Measurements from ENCODE around the gene CADM2.

Gene CADM2

GRCh38 chr3:85053626-85054025, 94.8 kb downstream of the CADM2 start:
- H3K9me3 ChIP-seq (ENCODE audit: control insufficient read depth in 1 of 2, low read length in 2 of 2): no peaks in the 10 kb centered on the region

DNA sequence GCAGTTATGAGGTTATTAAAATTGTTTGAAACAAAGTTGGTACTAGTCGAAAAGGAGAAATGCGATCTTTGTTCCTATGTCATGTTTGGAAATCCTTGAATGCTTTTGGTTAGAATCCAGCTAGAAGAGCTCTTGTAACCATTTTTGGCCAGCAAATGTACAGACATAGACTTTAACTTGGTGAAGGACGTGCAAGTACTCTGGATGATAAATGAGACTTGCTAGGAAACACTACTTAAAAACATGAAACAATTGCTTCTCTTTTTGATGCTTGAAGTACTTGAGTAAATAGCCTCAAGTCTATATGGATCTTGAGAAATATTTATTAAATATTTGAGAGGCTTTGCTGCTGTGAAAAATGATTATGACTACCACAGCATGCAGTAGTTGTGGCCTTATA, 95.8 kb downstream of the CADM2 start:
- no peak overlapping the region for H3K9ac ChIP-seq (ENCODE audit: low read depth in 1 of 2, low read length in 2 of 2)
- H3K4me3 ChIP-seq (ENCODE audit: low read depth in 1 of 2, low read length in 2 of 2): no peak overlapping the region
- no peaks in the 10 kb centered on the region for H3K9me3 ChIP-seq (ENCODE audit: control insufficient read depth in 1 of 2, low read length in 2 of 2)
- no peaks in the 10 kb centered on the region for H3K36me3 ChIP-seq (ENCODE audit: control insufficient read depth in 1 of 2, insufficient read depth in 2 of 2, low read length in 2 of 2)
- no peaks in the 10 kb centered on the region for H3K27me3 ChIP-seq (ENCODE audit: control insufficient read depth in 1 of 2, insufficient read depth in 2 of 2, low read length in 2 of 2)
- H3K27ac ChIP-seq (ENCODE audit: low read depth, low read length): no peak overlapping the region
- H3K4me1 ChIP-seq (ENCODE audit: control insufficient read depth in 1 of 2, insufficient read depth in 2 of 2, low read length in 2 of 2): no peaks in the 10 kb centered on the region

More at GRCh38 chr3:85053626-85054025, 94.8 kb downstream of the CADM2 start:
- no peak overlapping the region for H3K9ac ChIP-seq (ENCODE audit: low read depth in 1 of 2, low read length in 2 of 2)
- no peak overlapping the region for H3K27ac ChIP-seq (ENCODE audit: low read depth, low read length)
- no peaks in the 10 kb centered on the region for H3K4me1 ChIP-seq (ENCODE audit: control insufficient read depth in 1 of 2, insufficient read depth in 2 of 2, low read length in 2 of 2)
- H3K27me3 ChIP-seq (ENCODE audit: control insufficient read depth in 1 of 2, insufficient read depth in 2 of 2, low read length in 2 of 2): no peaks in the 10 kb centered on the region
- H3K4me3 ChIP-seq (ENCODE audit: low read depth in 1 of 2, low read length in 2 of 2): no peak overlapping the region
- H3K36me3 ChIP-seq (ENCODE audit: control insufficient read depth in 1 of 2, insufficient read depth in 2 of 2, low read length in 2 of 2): no peaks in the 10 kb centered on the region

GRCh38 chr3:85068911-85069310, 110.1 kb downstream of the CADM2 start:
- peaks cover 0 to under 1% of the 10 kb centered on the region in 2 donors for H3K9me3 ChIP-seq (ENCODE audit: control insufficient read depth in 1 of 2, low read length in 2 of 2)
- no peaks in the 10 kb centered on the region for H3K4me1 ChIP-seq (ENCODE audit: control insufficient read depth in 1 of 2, insufficient read depth in 2 of 2, low read length in 2 of 2)
- no peak overlapping the region for H3K9ac ChIP-seq (ENCODE audit: low read depth in 1 of 2, low read length in 2 of 2)
- H3K27me3 ChIP-seq (ENCODE audit: control insufficient read depth in 1 of 2, insufficient read depth in 2 of 2, low read length in 2 of 2): no peaks in the 10 kb centered on the region
- H3K36me3 ChIP-seq (ENCODE audit: control insufficient read depth in 1 of 2, insufficient read depth in 2 of 2, low read length in 2 of 2): no peaks in the 10 kb centered on the region
- no peak overlapping the region for H3K4me3 ChIP-seq (ENCODE audit: low read depth in 1 of 2, low read length in 2 of 2)
- no peak overlapping the region for H3K27ac ChIP-seq (ENCODE audit: low read depth, low read length)

DNA sequence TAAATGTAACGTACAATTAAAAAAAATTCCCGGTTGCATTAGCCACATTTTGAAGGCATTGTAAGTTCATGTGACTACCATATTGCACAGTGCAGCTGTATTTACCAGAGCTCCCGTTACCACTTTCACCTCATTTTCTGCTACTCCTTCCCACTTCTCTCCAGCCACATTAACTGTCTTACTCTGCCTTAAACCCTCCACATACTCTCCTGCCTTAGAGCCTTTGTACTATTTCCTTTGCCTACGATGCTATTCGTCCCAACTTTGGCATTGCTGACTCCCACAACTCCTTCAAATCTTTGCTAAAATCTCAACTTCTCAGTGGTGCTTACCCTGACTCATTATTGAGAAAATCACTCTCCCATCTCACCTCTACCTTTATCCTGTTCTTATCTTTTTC, 115.2 kb downstream of the CADM2 start:
- Histone ChIP-seq H3K9me3 (ENCODE audit: control insufficient read depth in 1 of 2, low read length in 2 of 2) (no peaks in the 10 kb centered on the region), H3K4me1 (ENCODE audit: control insufficient read depth in 1 of 2, insufficient read depth in 2 of 2, low read length in 2 of 2) (no peaks in the 10 kb centered on the region), H3K4me3 (ENCODE audit: low read depth in 1 of 2, low read length in 2 of 2) (no peak overlapping the region), H3K27me3 (ENCODE audit: control insufficient read depth in 1 of 2, insufficient read depth in 2 of 2, low read length in 2 of 2) (no peaks in the 10 kb centered on the region), H3K9ac (ENCODE audit: low read depth in 1 of 2, low read length in 2 of 2) (no peak overlapping the region), H3K27ac (ENCODE audit: low read depth, low read length) (no peak overlapping the region), H3K36me3 (ENCODE audit: control insufficient read depth in 1 of 2, insufficient read depth in 2 of 2, low read length in 2 of 2) (no peaks in the 10 kb centered on the region)

DNA sequence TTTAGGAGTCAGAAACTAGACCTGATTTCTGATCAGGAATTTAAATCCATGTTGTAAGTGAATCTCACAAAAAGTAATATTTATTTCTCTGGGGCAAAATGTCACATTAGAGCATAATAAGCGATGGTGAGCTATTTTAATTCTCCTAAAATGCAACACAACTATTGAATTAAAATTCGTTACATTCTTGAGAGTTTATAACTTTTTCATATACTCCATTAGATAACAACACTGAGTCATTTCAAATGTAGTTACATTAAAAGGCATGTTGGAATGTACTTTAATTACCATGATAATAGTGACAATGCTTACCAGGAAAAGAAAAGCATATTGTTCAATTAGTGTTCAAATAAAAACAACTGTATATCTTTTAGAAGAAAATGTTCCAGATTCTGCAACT, 116.9 kb downstream of the CADM2 start:
- Histone ChIP-seq H3K9me3 (ENCODE audit: control insufficient read depth in 1 of 2, low read length in 2 of 2) (no peaks in the 10 kb centered on the region), H3K27ac (ENCODE audit: low read depth, low read length) (no peak overlapping the region), H3K4me1 (ENCODE audit: control insufficient read depth in 1 of 2, insufficient read depth in 2 of 2, low read length in 2 of 2) (no peaks in the 10 kb centered on the region), H3K9ac (ENCODE audit: low read depth in 1 of 2, low read length in 2 of 2) (no peak overlapping the region), H3K4me3 (ENCODE audit: low read depth in 1 of 2, low read length in 2 of 2) (no peak overlapping the region), H3K27me3 (ENCODE audit: control insufficient read depth in 1 of 2, insufficient read depth in 2 of 2, low read length in 2 of 2) (no peaks in the 10 kb centered on the region), H3K36me3 (ENCODE audit: control insufficient read depth in 1 of 2, insufficient read depth in 2 of 2, low read length in 2 of 2) (no peaks in the 10 kb centered on the region)

DNA sequence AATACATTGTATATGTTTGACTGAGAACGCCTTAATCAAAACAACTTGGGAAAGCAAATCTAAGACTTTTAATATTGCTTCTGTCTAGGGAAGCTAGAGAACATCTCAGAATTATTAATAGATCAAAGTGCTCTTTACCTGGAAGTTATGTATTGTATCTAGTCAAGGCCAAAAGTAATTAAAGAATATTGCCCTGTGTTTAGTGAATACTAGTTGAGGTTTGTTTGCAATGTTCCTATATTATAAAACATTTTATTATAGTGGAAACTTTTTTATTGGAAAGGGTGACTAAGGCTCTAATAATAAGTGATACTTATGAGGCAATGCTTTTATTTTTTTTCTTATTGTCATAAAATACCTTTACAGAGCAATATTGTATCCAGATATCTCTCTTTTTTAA, 118.2 kb downstream of the CADM2 start:
- no peaks in the 10 kb centered on the region for H3K27me3 ChIP-seq (ENCODE audit: control insufficient read depth in 1 of 2, insufficient read depth in 2 of 2, low read length in 2 of 2)
- no peak overlapping the region for H3K9ac ChIP-seq (ENCODE audit: low read depth in 1 of 2, low read length in 2 of 2)
- no peaks in the 10 kb centered on the region for H3K9me3 ChIP-seq (ENCODE audit: control insufficient read depth in 1 of 2, low read length in 2 of 2)
- no peaks in the 10 kb centered on the region for H3K36me3 ChIP-seq (ENCODE audit: control insufficient read depth in 1 of 2, insufficient read depth in 2 of 2, low read length in 2 of 2)
- H3K27ac ChIP-seq (ENCODE audit: low read depth, low read length): no peak overlapping the region
- no peak overlapping the region for H3K4me3 ChIP-seq (ENCODE audit: low read depth in 1 of 2, low read length in 2 of 2)
- H3K4me1 ChIP-seq (ENCODE audit: control insufficient read depth in 1 of 2, insufficient read depth in 2 of 2, low read length in 2 of 2): no peaks in the 10 kb centered on the region

- H3K27ac ChIP-seq (ENCODE audit: low read depth, low read length): no peak overlapping the region
- H3K27me3 ChIP-seq (ENCODE audit: control insufficient read depth in 1 of 2, insufficient read depth in 2 of 2, low read length in 2 of 2): no peaks in the 10 kb centered on the region
- peaks cover 0 to 2% of the 10 kb centered on the region in 2 donors for H3K9me3 ChIP-seq (ENCODE audit: control insufficient read depth in 1 of 2, low read length in 2 of 2)
- no peak overlapping the region for H3K4me3 ChIP-seq (ENCODE audit: low read depth in 1 of 2, low read length in 2 of 2)
- H3K4me1 ChIP-seq (ENCODE audit: control insufficient read depth in 1 of 2, insufficient read depth in 2 of 2, low read length in 2 of 2): no peaks in the 10 kb centered on the region
- no peaks in the 10 kb centered on the region for H3K36me3 ChIP-seq (ENCODE audit: control insufficient read depth in 1 of 2, insufficient read depth in 2 of 2, low read length in 2 of 2)
- H3K9ac ChIP-seq (ENCODE audit: low read depth in 1 of 2, low read length in 2 of 2): no peak overlapping the region
Observed at GRCh38 chr3:85081191-85081906, 122.6 kb downstream of the CADM2 start.

- Histone ChIP-seq H3K9ac (ENCODE audit: low read depth in 1 of 2, low read length in 2 of 2) (no peak overlapping the region), H3K4me3 (ENCODE audit: low read depth in 1 of 2, low read length in 2 of 2) (no peak overlapping the region), H3K9me3 (ENCODE audit: control insufficient read depth in 1 of 2, low read length in 2 of 2) (peaks cover 0 to 5% of the 10 kb centered on the region in 2 donors), H3K27me3 (ENCODE audit: control insufficient read depth in 1 of 2, insufficient read depth in 2 of 2, low read length in 2 of 2) (no peaks in the 10 kb centered on the region), H3K36me3 (ENCODE audit: control insufficient read depth in 1 of 2, insufficient read depth in 2 of 2, low read length in 2 of 2) (no peaks in the 10 kb centered on the region), H3K4me1 (ENCODE audit: control insufficient read depth in 1 of 2, insufficient read depth in 2 of 2, low read length in 2 of 2) (no peaks in the 10 kb centered on the region), H3K27ac (ENCODE audit: low read depth, low read length) (no peak overlapping the region)
Observed at GRCh38 chr3:85090495-85090894, 131.7 kb downstream of the CADM2 start.

- H3K36me3 ChIP-seq (ENCODE audit: control insufficient read depth in 1 of 2, insufficient read depth in 2 of 2, low read length in 2 of 2): no peaks in the 10 kb centered on the region
- H3K9me3 ChIP-seq (ENCODE audit: control insufficient read depth in 1 of 2, low read length in 2 of 2): peaks cover 0 to 9% of the 10 kb centered on the region in 2 donors
- H3K9ac ChIP-seq (ENCODE audit: low read depth in 1 of 2, low read length in 2 of 2): no peak overlapping the region
- H3K4me1 ChIP-seq (ENCODE audit: control insufficient read depth in 1 of 2, insufficient read depth in 2 of 2, low read length in 2 of 2): no peaks in the 10 kb centered on the region
- no peaks in the 10 kb centered on the region for H3K27me3 ChIP-seq (ENCODE audit: control insufficient read depth in 1 of 2, insufficient read depth in 2 of 2, low read length in 2 of 2)
- no peak overlapping the region for H3K27ac ChIP-seq (ENCODE audit: low read depth, low read length)
- H3K4me3 ChIP-seq (ENCODE audit: low read depth in 1 of 2, low read length in 2 of 2): no peak overlapping the region
Observed at GRCh38 chr3:85100316-85100715, 141.5 kb downstream of the CADM2 start.

DNA sequence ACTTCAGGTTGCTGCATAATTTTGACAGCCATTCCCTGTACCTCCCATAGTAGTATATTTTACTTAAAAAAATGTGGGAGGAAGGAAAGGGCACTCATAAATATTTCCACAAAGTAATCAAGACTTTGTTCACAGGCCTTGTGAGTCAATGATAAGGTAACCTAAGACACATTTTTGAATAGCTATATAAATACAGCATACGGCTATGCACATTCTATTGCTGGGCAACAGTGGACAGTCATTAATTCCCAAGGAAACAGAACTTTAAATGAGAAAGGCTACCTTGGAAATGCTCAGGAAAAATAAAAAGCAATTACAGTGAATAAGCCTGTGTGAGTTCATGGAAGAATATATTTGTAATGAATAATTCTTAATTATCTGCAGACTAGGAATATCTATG, 144.0 kb downstream of the CADM2 start:
- H3K27me3 ChIP-seq (ENCODE audit: control insufficient read depth in 1 of 2, insufficient read depth in 2 of 2, low read length in 2 of 2): no peaks in the 10 kb centered on the region
- no peaks in the 10 kb centered on the region for H3K4me1 ChIP-seq (ENCODE audit: control insufficient read depth in 1 of 2, insufficient read depth in 2 of 2, low read length in 2 of 2)
- H3K27ac ChIP-seq (ENCODE audit: low read depth, low read length): no peak overlapping the region
- no peaks in the 10 kb centered on the region for H3K36me3 ChIP-seq (ENCODE audit: control insufficient read depth in 1 of 2, insufficient read depth in 2 of 2, low read length in 2 of 2)
- H3K4me3 ChIP-seq (ENCODE audit: low read depth in 1 of 2, low read length in 2 of 2): no peak overlapping the region
- H3K9me3 ChIP-seq (ENCODE audit: control insufficient read depth in 1 of 2, low read length in 2 of 2): peaks cover 0 to 7% of the 10 kb centered on the region in 2 donors
- no peak overlapping the region for H3K9ac ChIP-seq (ENCODE audit: low read depth in 1 of 2, low read length in 2 of 2)
